Amniotic stem cell (primary cell): Measurements from ENCODE around the gene KIZ.
A peak's percentile ranks its signal among the peaks of the same experiment; 100 is the strongest.
"Not testable (repeated sequence)": the region's sequence is repeated elsewhere in the genome, so short reads cannot be mapped to it uniquely, and the experiment has no call there.

Experiments used
- DNase-seq: peaks from one replicate; lab custom pipeline; 2025; lab: John Stamatoyannopoulos, UW

Gene KIZ

GRCh38 chr20:21230686-21231085 is 104.8 kb downstream of the KIZ start:
- no peak for DNase-seq

- no peak for DNase-seq
Observed at GRCh38 chr20:21232546-21233280, 106.8 kb downstream of the KIZ start.

- DNase-seq: no peak
Observed at GRCh38 chr20:21234324-21234723, 108.4 kb downstream of the KIZ start.

GRCh38 chr20:21234806-21235483 is 109.1 kb downstream of the KIZ start:
- no peak for DNase-seq

- DNase-seq: peak; percentile 37
Observed at GRCh38 chr20:21235484-21236445, 109.9 kb downstream of the KIZ start.

GRCh38 chr20:21237956-21238799 is 112.3 kb downstream of the KIZ start:
- no peak for DNase-seq

- no peak for DNase-seq
Observed at GRCh38 chr20:21238818-21239536, 113.1 kb downstream of the KIZ start.

GRCh38 chr20:21240394-21240793 is 114.5 kb downstream of the KIZ start:
- DNase-seq: no peak

GRCh38 chr20:21241406-21241805 is 115.5 kb downstream of the KIZ start:
- DNase-seq: no peak

- DNase-seq: no peak
Observed at GRCh38 chr20:21243811-21244210, 117.9 kb downstream of the KIZ start.

- no peak for DNase-seq
Observed at GRCh38 chr20:21244808-21245207, 118.9 kb downstream of the KIZ start.

- no peak for DNase-seq
Observed at GRCh38 chr20:21246161-21246560, 120.3 kb downstream of the KIZ start.

- not testable (repeated sequence) for DNase-seq
Observed at GRCh38 chr20:21247603-21248095, 121.8 kb downstream of the KIZ start.

GRCh38 chr20:21251278-21251677 is 125.4 kb downstream of the KIZ start:
- no peak for DNase-seq

GRCh38 chr20:21257192-21257591 is 131.3 kb downstream of the KIZ start:
- no peak for DNase-seq

GRCh38 chr20:21258411-21258810 is 132.5 kb downstream of the KIZ start:
- no peak for DNase-seq

GRCh38 chr20:21259346-21259745 is 133.5 kb downstream of the KIZ start:
- no peak for DNase-seq

GRCh38 chr20:21262812-21263211 is 136.9 kb downstream of the KIZ start:
- DNase-seq: no peak

GRCh38 chr20:21265261-21266190 is 139.6 kb downstream of the KIZ start:
- DNase-seq: no peak

- no peak for DNase-seq
Observed at GRCh38 chr20:21266191-21266536, 140.3 kb downstream of the KIZ start.
